Tibial nerve (tissue), 3 donors: ENCODE results near the gene TMEM212.

ENCODE experiments used
- POLR2A ChIP-seq, 2 donors: fragments of 450-650 bp; IDR thresholded peaks; one replicate each; pipeline ENCODE4 v1.6.1; 2017; ENCODE audit warnings: antibody characterized with exemption in 2 of 2, mild to moderate bottlenecking in 2 of 2, moderate library complexity in 2 of 2
- TF ChIP-seq, protein P1 (sequence below), 5 experiments: fragments of 200-600 bp in 3 of 5; fragments of 450-650 bp in 2 of 5; sonication (generic) in 3 of 5; IDR thresholded peaks; one replicate each; pipeline ENCODE4 v1.5.1; 2016 to 2019; ENCODE audit warnings: antibody characterized with exemption in 5 of 5, mild to moderate bottlenecking in 3 of 5, moderate library complexity in 2 of 5

DNA sequence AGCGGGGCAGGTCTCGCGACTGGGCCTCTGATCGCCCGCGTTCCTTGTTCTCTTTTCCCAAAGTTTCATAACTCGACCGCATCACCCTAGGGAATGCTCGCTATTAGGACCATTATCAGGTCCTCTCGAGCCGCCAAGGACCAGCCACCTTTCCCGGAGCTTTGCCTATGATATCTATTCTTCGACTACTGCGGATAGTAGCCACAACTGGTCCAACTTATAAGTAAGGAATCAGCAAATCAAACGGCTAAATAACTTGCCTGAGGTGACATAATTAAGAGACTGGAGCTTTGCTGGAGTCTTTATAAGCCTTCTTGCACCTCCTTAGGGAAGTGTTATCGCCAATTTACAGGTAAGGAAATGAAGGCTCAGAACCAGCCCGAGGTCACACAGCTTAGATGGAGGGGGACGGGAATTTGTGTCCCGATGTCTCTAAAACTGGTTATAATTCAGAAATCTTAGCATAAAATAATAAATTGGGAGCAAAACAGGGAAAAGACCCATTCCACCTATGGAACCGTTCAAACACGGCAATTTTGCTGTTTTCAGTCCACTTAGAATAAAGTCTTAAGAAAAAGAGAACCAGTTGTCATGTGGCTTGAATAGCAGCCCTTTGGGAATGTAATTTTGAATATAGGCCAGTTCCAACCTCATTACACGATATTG, 32.4 kb upstream of the TMEM212 start:
- TF ChIP-seq, protein P1, sequence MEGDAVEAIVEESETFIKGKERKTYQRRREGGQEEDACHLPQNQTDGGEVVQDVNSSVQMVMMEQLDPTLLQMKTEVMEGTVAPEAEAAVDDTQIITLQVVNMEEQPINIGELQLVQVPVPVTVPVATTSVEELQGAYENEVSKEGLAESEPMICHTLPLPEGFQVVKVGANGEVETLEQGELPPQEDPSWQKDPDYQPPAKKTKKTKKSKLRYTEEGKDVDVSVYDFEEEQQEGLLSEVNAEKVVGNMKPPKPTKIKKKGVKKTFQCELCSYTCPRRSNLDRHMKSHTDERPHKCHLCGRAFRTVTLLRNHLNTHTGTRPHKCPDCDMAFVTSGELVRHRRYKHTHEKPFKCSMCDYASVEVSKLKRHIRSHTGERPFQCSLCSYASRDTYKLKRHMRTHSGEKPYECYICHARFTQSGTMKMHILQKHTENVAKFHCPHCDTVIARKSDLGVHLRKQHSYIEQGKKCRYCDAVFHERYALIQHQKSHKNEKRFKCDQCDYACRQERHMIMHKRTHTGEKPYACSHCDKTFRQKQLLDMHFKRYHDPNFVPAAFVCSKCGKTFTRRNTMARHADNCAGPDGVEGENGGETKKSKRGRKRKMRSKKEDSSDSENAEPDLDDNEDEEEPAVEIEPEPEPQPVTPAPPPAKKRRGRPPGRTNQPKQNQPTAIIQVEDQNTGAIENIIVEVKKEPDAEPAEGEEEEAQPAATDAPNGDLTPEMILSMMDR (IDR thresholded peaks at IDR 0.05), result no peak
- peak in 1 of 2 donors; percentile 45 for TF ChIP-seq POLR2A (IDR thresholded peaks at IDR 0.05)
